Measurements from ENCODE around the gene ADPRS. TPM values are rescaled to one million over a fixed set of nuclear protein-coding genes. Genes with fewer than 3 reads are reported as not detected.

The ADPRS gene
- total and polyA plus RNA-seq, 7 donors: 21.6 to 49.6 (median 30.0) TPM

DNA sequence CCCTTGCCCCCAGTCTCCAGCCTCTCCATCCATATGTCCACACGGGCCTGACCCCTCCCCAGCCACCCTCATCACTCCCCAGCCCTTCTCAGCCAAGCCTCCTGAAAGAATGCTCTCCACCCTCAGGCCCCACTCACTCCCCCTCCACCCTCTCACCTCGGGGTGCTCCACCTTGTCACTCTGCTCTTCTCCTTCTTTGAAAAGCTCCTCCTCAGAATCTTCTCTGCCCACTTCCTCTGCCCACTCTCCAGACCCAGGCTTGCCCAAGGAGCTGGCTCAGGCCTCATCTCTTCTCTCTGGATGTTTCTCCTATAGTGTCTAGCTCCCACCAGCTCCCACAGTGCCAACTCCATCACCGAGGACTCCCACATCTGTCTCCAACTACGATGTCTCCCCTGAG lies 22.5 kb downstream of the ADPRS start:
- DNase-seq: no peak
- no peaks in the 10 kb centered on the region for H3K9me3 ChIP-seq
- H3K36me3 ChIP-seq: no peaks in the 10 kb centered on the region
- intact Hi-C loops (cut with DNase I): no loop called here
- no peak overlapping the region for H3K27ac ChIP-seq
- TF ChIP-seq POLR2AphosphoS5 (IDR thresholded peaks at IDR 0.05) (no peak), EP300 (IDR thresholded peaks at IDR 0.05) (no peak), POLR2A (IDR thresholded peaks at IDR 0.05) (no peak)
- TF ChIP-seq, protein P1, sequence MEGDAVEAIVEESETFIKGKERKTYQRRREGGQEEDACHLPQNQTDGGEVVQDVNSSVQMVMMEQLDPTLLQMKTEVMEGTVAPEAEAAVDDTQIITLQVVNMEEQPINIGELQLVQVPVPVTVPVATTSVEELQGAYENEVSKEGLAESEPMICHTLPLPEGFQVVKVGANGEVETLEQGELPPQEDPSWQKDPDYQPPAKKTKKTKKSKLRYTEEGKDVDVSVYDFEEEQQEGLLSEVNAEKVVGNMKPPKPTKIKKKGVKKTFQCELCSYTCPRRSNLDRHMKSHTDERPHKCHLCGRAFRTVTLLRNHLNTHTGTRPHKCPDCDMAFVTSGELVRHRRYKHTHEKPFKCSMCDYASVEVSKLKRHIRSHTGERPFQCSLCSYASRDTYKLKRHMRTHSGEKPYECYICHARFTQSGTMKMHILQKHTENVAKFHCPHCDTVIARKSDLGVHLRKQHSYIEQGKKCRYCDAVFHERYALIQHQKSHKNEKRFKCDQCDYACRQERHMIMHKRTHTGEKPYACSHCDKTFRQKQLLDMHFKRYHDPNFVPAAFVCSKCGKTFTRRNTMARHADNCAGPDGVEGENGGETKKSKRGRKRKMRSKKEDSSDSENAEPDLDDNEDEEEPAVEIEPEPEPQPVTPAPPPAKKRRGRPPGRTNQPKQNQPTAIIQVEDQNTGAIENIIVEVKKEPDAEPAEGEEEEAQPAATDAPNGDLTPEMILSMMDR (IDR thresholded peaks at IDR 0.05): no peak
- WGBS, 2 donors: 61 to 71% methylated on average over 4 of the region's 4 CpGs
- peaks cover 0 to 24% (median 18%) of the 10 kb centered on the region in 4 donors for H3K4me1 ChIP-seq
- no peak overlapping the region for H3K4me3 ChIP-seq
- no peaks in the 10 kb centered on the region for H3K27me3 ChIP-seq

DNA sequence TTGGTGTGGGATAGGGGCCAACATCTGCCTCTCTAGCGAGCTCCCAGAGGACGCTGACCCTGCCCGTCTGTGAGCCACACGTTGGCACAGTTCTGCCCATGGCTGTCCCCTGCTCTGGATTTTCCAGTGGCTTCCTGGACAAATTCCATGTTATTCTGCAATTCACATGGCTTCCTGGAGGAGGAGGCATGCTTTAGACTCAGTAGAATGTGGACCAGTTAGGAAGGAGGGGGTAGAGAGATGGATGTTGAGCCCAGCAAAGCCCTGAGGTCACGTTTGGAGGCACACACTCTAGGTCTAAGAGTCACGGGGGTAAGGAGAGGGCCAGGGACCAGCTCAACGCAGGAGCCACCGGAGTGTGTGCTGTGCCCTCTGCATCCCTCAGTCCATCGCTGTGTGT lies 24.1 kb downstream of the ADPRS start:
- no peak for TF ChIP-seq POLR2AphosphoS5 (IDR thresholded peaks at IDR 0.05)
- TF ChIP-seq, protein P1 (IDR thresholded peaks at IDR 0.05): no peak
- no peak for TF ChIP-seq POLR2A (IDR thresholded peaks at IDR 0.05)
- TF ChIP-seq EP300 (IDR thresholded peaks at IDR 0.05): no peak
- no peak overlapping the region for H3K4me3 ChIP-seq
- no peak overlapping the region for H3K27ac ChIP-seq
- no peaks in the 10 kb centered on the region for H3K9me3 ChIP-seq
- H3K4me1 ChIP-seq: peaks cover 0 to 23% (median 17%) of the 10 kb centered on the region in 4 donors
- WGBS, 2 donors: 84 to 91% methylated on average over 9 of the region's 9 CpGs
- H3K27me3 ChIP-seq: no peaks in the 10 kb centered on the region
- no peak for DNase-seq
- intact Hi-C loops (cut with DNase I): no loop called here
- H3K36me3 ChIP-seq: no peaks in the 10 kb centered on the region

DNA sequence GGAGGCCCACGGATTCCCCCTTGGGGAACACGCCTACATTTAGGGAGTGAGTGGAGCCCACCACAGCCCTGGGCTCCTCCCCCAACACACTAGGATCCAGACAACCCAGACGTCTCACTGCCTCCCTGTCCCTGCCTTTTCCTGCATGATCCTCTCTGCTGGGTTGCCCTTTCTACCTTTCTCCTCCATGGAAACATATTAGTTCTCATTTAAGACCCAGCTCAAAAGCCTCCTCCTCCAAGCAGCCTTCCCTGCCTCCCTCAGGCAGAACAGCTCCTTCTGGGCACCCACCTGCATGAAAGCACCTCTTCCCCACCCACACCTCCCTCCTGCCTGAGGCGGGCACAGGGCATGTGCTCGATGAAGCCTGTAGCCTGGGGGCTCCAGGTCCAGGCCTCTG lies 25.7 kb downstream of the ADPRS start:
- 68 to 77% methylated on average over 5 of the region's 5 CpGs for WGBS, 2 donors
- H3K27ac ChIP-seq: peak overlapping the region; percentile 69 to 86 (median 76)
- H3K4me3 ChIP-seq: no peak overlapping the region
- H3K9me3 ChIP-seq: no peaks in the 10 kb centered on the region
- intact Hi-C loops (cut with DNase I): no loop called here
- TF ChIP-seq, protein P1 (IDR thresholded peaks at IDR 0.05): no peak
- no peaks in the 10 kb centered on the region for H3K27me3 ChIP-seq
- H3K4me1 ChIP-seq: peaks cover 0 to 30% (median 20%) of the 10 kb centered on the region in 4 donors
- H3K36me3 ChIP-seq: no peaks in the 10 kb centered on the region
- DNase-seq: no peak

DNA sequence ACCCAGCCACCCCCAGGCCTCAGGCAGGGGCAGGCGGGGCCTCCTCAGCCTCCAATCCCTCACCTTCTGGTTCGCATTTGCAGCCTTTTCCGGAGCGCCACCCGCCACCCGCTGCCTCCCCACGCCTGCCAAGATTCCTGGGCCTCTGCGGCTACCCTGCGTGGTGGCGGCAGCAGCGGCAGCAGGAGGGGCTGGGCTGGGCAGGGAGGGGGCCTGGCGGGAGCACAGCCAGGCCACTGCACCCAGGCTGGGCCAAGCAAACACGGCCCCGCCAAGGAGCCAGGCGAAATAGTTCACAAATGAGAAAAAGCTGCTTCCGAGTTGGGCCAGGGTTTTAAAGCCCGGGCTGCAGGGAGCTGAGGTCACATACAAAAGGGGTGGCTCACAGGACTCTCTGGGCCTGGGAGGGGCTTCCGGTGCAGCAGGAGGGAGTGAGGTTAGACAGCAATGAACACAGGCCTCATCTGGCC lies 26.5 kb downstream of the ADPRS start:
- no peak overlapping the region for H3K4me3 ChIP-seq
- intact Hi-C loops (cut with DNase I): no loop called here
- H3K27ac ChIP-seq: peak overlapping the region; percentile 69 to 86 (median 76)

More for the DNA sequence above, 26.5 kb downstream of the ADPRS start:
- 74 to 79% methylated on average over 18 of the region's 18 CpGs for WGBS, 2 donors
- peaks cover 0 to 39% (median 23%) of the 10 kb centered on the region in 4 donors for H3K4me1 ChIP-seq
- no peaks in the 10 kb centered on the region for H3K36me3 ChIP-seq
- no peak for DNase-seq
- no peaks in the 10 kb centered on the region for H3K27me3 ChIP-seq
- no peak for TF ChIP-seq POLR2AphosphoS5 (IDR thresholded peaks at IDR 0.05)
- no peak for TF ChIP-seq EP300 (IDR thresholded peaks at IDR 0.05)
- TF ChIP-seq POLR2A (IDR thresholded peaks at IDR 0.05): no peak
- TF ChIP-seq, protein P1 (IDR thresholded peaks at IDR 0.05): no peak
- no peaks in the 10 kb centered on the region for H3K9me3 ChIP-seq
